KMS-11 (cell line): ENCODE data around the gene CHPT1.

ENCODE experiments used
- H2AFZ ChIP-seq: fragments of 200-600 bp; sonication (generic); 2 replicates; pipeline ENCODE4 v1.6.1; 2016; ENCODE audit warnings: antibody characterized with exemption, mixed run types, low read depth
- H3K27ac ChIP-seq: fragments of 200-600 bp; sonication (generic); 2 replicates; pipeline ENCODE4 v1.6.1; 2016; ENCODE audit warnings: mild to moderate bottlenecking, mixed run types
- H3K27me3 ChIP-seq: fragments of 200-600 bp; sonication (generic); 2 replicates; pipeline ENCODE4 v1.6.1; 2017; ENCODE audit warnings: mild to moderate bottlenecking, low read depth, mixed run types, moderate library complexity; ENCODE audit not compliant: insufficient read depth
- H3K36me3 ChIP-seq: fragments of 200-600 bp; sonication (generic); 2 replicates; pipeline ENCODE4 v1.6.1; 2017; ENCODE audit warnings: mild to moderate bottlenecking, mixed run types; ENCODE audit not compliant: insufficient read depth
- H3K4me1 ChIP-seq: fragments of 200-600 bp; sonication (generic); 2 replicates; pipeline ENCODE4 v1.6.1; 2016; ENCODE audit warnings: mild to moderate bottlenecking, low read depth, mixed run types; ENCODE audit not compliant: poor library complexity, severe bottlenecking
- H3K4me2 ChIP-seq: fragments of 200-600 bp; sonication (generic); 2 replicates; pipeline ENCODE4 v1.7.0; 2016; ENCODE audit warnings: mild to moderate bottlenecking, mixed run types
- H3K4me3 ChIP-seq: fragments of 200-600 bp; sonication (generic); IDR thresholded peaks from 2 replicates; pipeline ENCODE4 v1.6.1; 2017; ENCODE audit warnings: low read depth, low read length, mixed read lengths; ENCODE audit not compliant: insufficient read depth
- H3K79me2 ChIP-seq: fragments of 200-600 bp; sonication (generic); 2 replicates; pipeline ENCODE4 v1.6.1; 2016; ENCODE audit warnings: low read depth, mixed run types; ENCODE audit not compliant: insufficient read depth
- H3K9ac ChIP-seq: fragments of 200-600 bp; sonication (generic); 2 replicates; pipeline ENCODE4 v1.6.1; 2016; ENCODE audit warnings: mild to moderate bottlenecking, mixed run types
- H4K20me1 ChIP-seq: fragments of 200-600 bp; sonication (generic); 2 replicates; pipeline ENCODE4 v1.6.1; 2016; ENCODE audit warnings: mild to moderate bottlenecking, mixed run types; ENCODE audit not compliant: insufficient read depth
- CTCF ChIP-seq: fragments of 200-600 bp; sonication (generic); conservative IDR thresholded peaks from 2 replicates; pipeline ENCODE4 v1.6.1; 2017; ENCODE audit warnings: low read depth, mild to moderate bottlenecking, antibody characterized with exemption, low read length, moderate library complexity, mixed read lengths

Gene CHPT1

GRCh38 chr12:101763246-101763931, 65.9 kb downstream of the CHPT1 start:
- peaks cover 9% of the 10 kb centered on the region for H3K4me1 ChIP-seq
- H3K79me2 ChIP-seq = no peaks in the 10 kb centered on the region
- no peak overlapping the region for H3K4me2 ChIP-seq
- H3K27me3 ChIP-seq = no peaks in the 10 kb centered on the region
- no peak for TF ChIP-seq CTCF
- no peaks in the 10 kb centered on the region for H3K36me3 ChIP-seq
- no peak overlapping the region for H3K9ac ChIP-seq
- H2AFZ ChIP-seq = no peak overlapping the region
- H3K4me3 ChIP-seq = no peak overlapping the region
- no peak overlapping the region for H3K27ac ChIP-seq
- no peaks in the 10 kb centered on the region for H4K20me1 ChIP-seq

- H3K27ac ChIP-seq = no peak overlapping the region
Observed at GRCh38 chr12:101764051-101764792, 66.8 kb downstream of the CHPT1 start.

GRCh38 chr12:101767537-101767936, 70.1 kb downstream of the CHPT1 start:
- H2AFZ ChIP-seq = no peak overlapping the region
- no peaks in the 10 kb centered on the region for H3K79me2 ChIP-seq
- no peaks in the 10 kb centered on the region for H3K36me3 ChIP-seq
- no peak overlapping the region for H3K27ac ChIP-seq
- no peak overlapping the region for H3K4me2 ChIP-seq
- peaks cover 26% of the 10 kb centered on the region for H3K4me1 ChIP-seq
- TF ChIP-seq CTCF = no peak
- no peaks in the 10 kb centered on the region for H4K20me1 ChIP-seq
- H3K27me3 ChIP-seq = no peaks in the 10 kb centered on the region
- no peak overlapping the region for H3K4me3 ChIP-seq
- H3K9ac ChIP-seq = no peak overlapping the region

More at GRCh38 chr12:101764051-101764792, 66.8 kb downstream of the CHPT1 start:
- no peak overlapping the region for H3K4me3 ChIP-seq
- peaks cover 9% of the 10 kb centered on the region for H3K4me1 ChIP-seq
- TF ChIP-seq CTCF = no peak
- no peaks in the 10 kb centered on the region for H3K27me3 ChIP-seq
- H3K9ac ChIP-seq = no peak overlapping the region
- H4K20me1 ChIP-seq = no peaks in the 10 kb centered on the region
- H2AFZ ChIP-seq = no peak overlapping the region
- H3K4me2 ChIP-seq = no peak overlapping the region
- H3K36me3 ChIP-seq = no peaks in the 10 kb centered on the region
- H3K79me2 ChIP-seq = no peaks in the 10 kb centered on the region

GRCh38 chr12:101768781-101769180, 71.3 kb downstream of the CHPT1 start:
- no peaks in the 10 kb centered on the region for H3K27me3 ChIP-seq
- H3K9ac ChIP-seq = no peak overlapping the region
- H3K79me2 ChIP-seq = no peaks in the 10 kb centered on the region
- H3K36me3 ChIP-seq = no peaks in the 10 kb centered on the region
- H3K4me3 ChIP-seq = no peak overlapping the region
- H2AFZ ChIP-seq = no peak overlapping the region
- H3K4me1 ChIP-seq = peaks cover 38% of the 10 kb centered on the region
- no peaks in the 10 kb centered on the region for H4K20me1 ChIP-seq
- no peak for TF ChIP-seq CTCF
- H3K27ac ChIP-seq = no peak overlapping the region
- H3K4me2 ChIP-seq = no peak overlapping the region
